Activated naive CD8-positive, alpha-beta T cell treated with anti-CD3 and anti-CD28 coated beads, Interleukin-2, amount 50 U/mL, for 24 hours (primary cell): ENCODE measurements around the gene GPR25.
A peak's percentile ranks its signal among the peaks of the same experiment; 100 is the strongest.

Source experiments
- ATAC-seq: fragments of 150-1000 bp; cut with Tn5 transposase; one replicate; pipeline ENCODE4 v1.10.0; 2021
- DNase-seq: peaks from one replicate; pipeline ENCODE4 v3.0.0; 2021
- H3K27ac Mint-ChIP-seq: one replicate; pipeline ENCODE4 v1.8.0; 2021; ENCODE audit warnings: mild to moderate bottlenecking, mixed read lengths
- H3K27me3 Mint-ChIP-seq: one replicate; pipeline ENCODE4 v1.8.0; 2021; ENCODE audit warnings: mixed read lengths
- H3K36me3 Mint-ChIP-seq: one replicate; pipeline ENCODE4 v1.8.0; 2021; ENCODE audit warnings: low read depth, mixed read lengths
- H3K4me1 Mint-ChIP-seq: one replicate; pipeline ENCODE4 v1.8.0; 2021; ENCODE audit warnings: mixed read lengths
- H3K4me3 Mint-ChIP-seq: one replicate; pipeline ENCODE4 v1.8.0; 2021; ENCODE audit warnings: mild to moderate bottlenecking, moderate library complexity, mixed read lengths
- H3K9me3 Mint-ChIP-seq: one replicate; pipeline ENCODE4 v1.8.0; 2021; ENCODE audit warnings: mixed read lengths

Gene GPR25, protein sequence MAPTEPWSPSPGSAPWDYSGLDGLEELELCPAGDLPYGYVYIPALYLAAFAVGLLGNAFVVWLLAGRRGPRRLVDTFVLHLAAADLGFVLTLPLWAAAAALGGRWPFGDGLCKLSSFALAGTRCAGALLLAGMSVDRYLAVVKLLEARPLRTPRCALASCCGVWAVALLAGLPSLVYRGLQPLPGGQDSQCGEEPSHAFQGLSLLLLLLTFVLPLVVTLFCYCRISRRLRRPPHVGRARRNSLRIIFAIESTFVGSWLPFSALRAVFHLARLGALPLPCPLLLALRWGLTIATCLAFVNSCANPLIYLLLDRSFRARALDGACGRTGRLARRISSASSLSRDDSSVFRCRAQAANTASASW

DNA sequence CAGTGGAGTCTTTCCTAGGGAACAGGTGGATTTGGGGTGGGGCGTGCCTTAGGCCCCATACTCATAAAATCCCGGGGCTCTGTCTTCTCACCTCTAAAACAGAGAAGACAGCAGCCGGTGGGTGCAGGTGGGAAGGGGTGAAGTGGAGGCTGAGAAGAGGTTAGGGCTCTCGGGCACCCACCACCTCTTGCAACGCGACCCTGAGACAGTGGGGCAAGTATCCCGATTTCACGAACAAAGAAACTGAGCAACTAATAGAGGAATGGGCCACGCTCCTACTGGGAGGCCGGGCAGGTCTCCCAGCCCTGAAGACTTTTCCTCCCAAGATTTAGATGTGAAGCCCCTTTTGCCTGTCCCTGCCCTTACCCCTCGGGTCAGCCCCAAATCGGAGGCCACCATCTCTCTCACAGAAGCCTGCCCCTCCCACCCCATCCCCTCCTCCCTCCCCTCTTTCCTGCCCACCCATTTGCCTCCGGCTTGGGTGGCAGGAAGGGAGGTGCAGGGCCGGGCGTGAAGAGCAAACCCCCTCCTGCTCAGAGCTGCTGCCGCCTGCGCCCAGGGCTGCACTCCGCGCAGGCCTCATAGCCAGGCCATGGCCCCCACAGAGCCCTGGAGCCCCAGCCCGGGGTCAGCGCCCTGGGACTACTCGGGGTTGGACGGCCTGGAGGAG, at the start of gene GPR25:
TSS of gene GPR25 (plus strand) at position 536 of the 670 bp plus-strand sequence. CDS start at position 593, 57 bp downstream.
- H3K4me3 Mint-ChIP-seq, result no peak within 1 kb of the TSS
- no peak for DNase-seq
- H3K27ac Mint-ChIP-seq, result no peak within 1 kb of the TSS
- no peak for ATAC-seq
- peaks cover 34% of the 10 kb centered on the region for H3K4me1 Mint-ChIP-seq
- H3K9me3 Mint-ChIP-seq, result no peaks in the 10 kb centered on the region
- peaks cover 61% of the 10 kb centered on the region for H3K27me3 Mint-ChIP-seq
- no peaks in the 10 kb centered on the region for H3K36me3 Mint-ChIP-seq

- no peak for DNase-seq
- no peaks in the 10 kb centered on the region for H3K36me3 Mint-ChIP-seq
- H3K4me3 Mint-ChIP-seq, result no peak overlapping the region
- no peaks in the 10 kb centered on the region for H3K9me3 Mint-ChIP-seq
- no peak overlapping the region for H3K27ac Mint-ChIP-seq
- no peak for ATAC-seq
- H3K27me3 Mint-ChIP-seq, result no peaks in the 10 kb centered on the region
- peaks cover 3% of the 10 kb centered on the region for H3K4me1 Mint-ChIP-seq
These were observed 41.7 kb upstream of the GPR25 start for GRCh38 chr1:200831091-200831490.

GRCh38 chr1:200834383-200834782, 38.4 kb upstream of the GPR25 start:
- no peak overlapping the region for H3K4me3 Mint-ChIP-seq
- H3K27me3 Mint-ChIP-seq, result no peaks in the 10 kb centered on the region
- H3K36me3 Mint-ChIP-seq, result no peaks in the 10 kb centered on the region
- no peaks in the 10 kb centered on the region for H3K9me3 Mint-ChIP-seq
- no peaks in the 10 kb centered on the region for H3K4me1 Mint-ChIP-seq
- no peak for DNase-seq
- ATAC-seq, result no peak
- H3K27ac Mint-ChIP-seq, result no peak overlapping the region

- Mint-ChIP-seq H3K27me3 (no peaks in the 10 kb centered on the region), H3K4me1 (no peaks in the 10 kb centered on the region), H3K36me3 (no peaks in the 10 kb centered on the region), H3K9me3 (no peaks in the 10 kb centered on the region), H3K4me3 (no peak overlapping the region), H3K27ac (no peak overlapping the region)
- DNase-seq, result no peak
- no peak for ATAC-seq
These were observed 36.6 kb upstream of the GPR25 start for GRCh38 chr1:200836213-200836612.

- H3K9me3 Mint-ChIP-seq, result no peaks in the 10 kb centered on the region
- DNase-seq, result no peak
These were observed 34.7 kb upstream of the GPR25 start for GRCh38 chr1:200837931-200838571.

DNA sequence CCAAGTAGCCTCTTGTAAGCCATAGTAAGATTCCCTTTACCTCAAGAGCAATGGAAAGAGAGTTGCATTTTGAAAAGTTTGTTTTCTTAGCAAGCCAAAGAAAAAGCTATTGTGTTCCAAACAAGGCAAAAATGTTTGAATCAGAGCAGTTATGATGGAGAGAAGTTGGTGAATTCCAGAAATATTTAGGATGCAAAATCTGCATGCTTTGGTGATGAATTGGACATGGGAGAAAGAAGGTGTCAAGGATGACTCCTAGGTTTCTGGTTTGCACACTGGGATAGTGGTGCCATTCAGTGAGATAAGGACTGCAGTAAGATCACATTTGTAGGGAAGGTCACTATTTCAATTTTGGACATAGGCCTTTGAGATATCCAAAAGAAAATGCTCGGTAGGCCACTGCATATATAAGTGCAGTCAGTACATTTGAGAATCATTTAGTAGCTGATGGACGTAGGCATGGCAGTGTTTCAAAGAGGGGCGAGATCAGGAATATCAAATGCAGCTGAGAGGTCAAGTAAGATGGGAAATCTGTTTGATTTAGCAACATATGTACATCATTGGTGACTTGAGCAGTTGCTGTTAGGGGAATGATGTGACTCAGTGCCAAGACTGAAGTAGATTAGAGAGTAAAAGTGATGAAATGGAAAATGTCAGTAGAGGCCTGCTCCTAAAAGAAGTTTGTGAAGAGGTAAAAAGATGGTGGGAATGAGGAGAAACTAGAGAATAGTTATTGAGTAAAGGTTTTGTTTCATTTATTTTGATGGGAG, 33.9 kb upstream of the GPR25 start:
- Mint-ChIP-seq H3K4me1 (no peaks in the 10 kb centered on the region), H3K27ac (no peak overlapping the region), H3K9me3 (no peaks in the 10 kb centered on the region), H3K4me3 (no peak overlapping the region), H3K36me3 (no peaks in the 10 kb centered on the region), H3K27me3 (no peaks in the 10 kb centered on the region)
- ATAC-seq (no peak), DNase-seq (no peak)

More at GRCh38 chr1:200837931-200838571, 34.7 kb upstream of the GPR25 start:
- no peaks in the 10 kb centered on the region for H3K27me3 Mint-ChIP-seq
- no peak overlapping the region for H3K4me3 Mint-ChIP-seq
- no peaks in the 10 kb centered on the region for H3K4me1 Mint-ChIP-seq
- H3K36me3 Mint-ChIP-seq, result no peaks in the 10 kb centered on the region
- no peak for ATAC-seq
- no peak overlapping the region for H3K27ac Mint-ChIP-seq

DNA sequence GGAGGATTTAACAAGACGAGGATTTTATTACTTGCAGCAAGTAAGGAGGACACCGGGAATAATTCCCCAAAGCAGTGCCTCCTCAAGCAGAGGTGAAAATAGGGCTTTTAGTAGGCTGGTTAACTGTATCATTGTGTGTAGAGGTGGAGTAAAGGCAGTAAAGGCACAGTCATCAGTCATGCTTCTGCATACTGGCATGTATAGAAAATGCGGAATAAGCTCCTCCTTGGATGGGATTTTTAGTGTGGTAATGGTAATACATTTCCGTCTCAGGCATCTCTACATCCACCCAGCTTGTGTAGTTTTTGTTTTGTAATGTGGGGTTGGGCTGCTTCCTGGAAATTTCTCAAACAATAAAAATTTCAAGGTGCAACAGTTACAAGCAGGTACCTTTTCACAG, 27.4 kb upstream of the GPR25 start:
- H3K36me3 Mint-ChIP-seq, result peaks cover 5% of the 10 kb centered on the region
- no peak overlapping the region for H3K27ac Mint-ChIP-seq
- no peaks in the 10 kb centered on the region for H3K27me3 Mint-ChIP-seq
- ATAC-seq (no peak), DNase-seq (no peak)
- no peaks in the 10 kb centered on the region for H3K9me3 Mint-ChIP-seq
- H3K4me1 Mint-ChIP-seq, result no peaks in the 10 kb centered on the region
- H3K4me3 Mint-ChIP-seq, result no peak overlapping the region

GRCh38 chr1:200846398-200846797, 26.4 kb upstream of the GPR25 start:
- H3K36me3 Mint-ChIP-seq, result peaks cover 5% of the 10 kb centered on the region
- no peaks in the 10 kb centered on the region for H3K27me3 Mint-ChIP-seq
- no peak for DNase-seq
- no peak overlapping the region for H3K27ac Mint-ChIP-seq
- no peak overlapping the region for H3K4me3 Mint-ChIP-seq
- no peaks in the 10 kb centered on the region for H3K4me1 Mint-ChIP-seq
- ATAC-seq, result no peak
- H3K9me3 Mint-ChIP-seq, result no peaks in the 10 kb centered on the region

GRCh38 chr1:200849430-200849829, 23.4 kb upstream of the GPR25 start:
- H3K4me3 Mint-ChIP-seq, result no peak overlapping the region
- no peak for DNase-seq
- H3K9me3 Mint-ChIP-seq, result no peaks in the 10 kb centered on the region
- H3K27me3 Mint-ChIP-seq, result no peaks in the 10 kb centered on the region
- ATAC-seq, result no peak
- no peak overlapping the region for H3K27ac Mint-ChIP-seq
- peaks cover 9% of the 10 kb centered on the region for H3K36me3 Mint-ChIP-seq
- H3K4me1 Mint-ChIP-seq, result no peaks in the 10 kb centered on the region

- no peaks in the 10 kb centered on the region for H3K27me3 Mint-ChIP-seq
- H3K4me1 Mint-ChIP-seq, result no peaks in the 10 kb centered on the region
- H3K4me3 Mint-ChIP-seq, result no peak overlapping the region
- H3K27ac Mint-ChIP-seq, result no peak overlapping the region
- ATAC-seq (no peak), DNase-seq (no peak)
- no peaks in the 10 kb centered on the region for H3K9me3 Mint-ChIP-seq
- H3K36me3 Mint-ChIP-seq, result peaks cover 9% of the 10 kb centered on the region
These were observed 22.2 kb upstream of the GPR25 start for GRCh38 chr1:200850554-200850953.

DNA sequence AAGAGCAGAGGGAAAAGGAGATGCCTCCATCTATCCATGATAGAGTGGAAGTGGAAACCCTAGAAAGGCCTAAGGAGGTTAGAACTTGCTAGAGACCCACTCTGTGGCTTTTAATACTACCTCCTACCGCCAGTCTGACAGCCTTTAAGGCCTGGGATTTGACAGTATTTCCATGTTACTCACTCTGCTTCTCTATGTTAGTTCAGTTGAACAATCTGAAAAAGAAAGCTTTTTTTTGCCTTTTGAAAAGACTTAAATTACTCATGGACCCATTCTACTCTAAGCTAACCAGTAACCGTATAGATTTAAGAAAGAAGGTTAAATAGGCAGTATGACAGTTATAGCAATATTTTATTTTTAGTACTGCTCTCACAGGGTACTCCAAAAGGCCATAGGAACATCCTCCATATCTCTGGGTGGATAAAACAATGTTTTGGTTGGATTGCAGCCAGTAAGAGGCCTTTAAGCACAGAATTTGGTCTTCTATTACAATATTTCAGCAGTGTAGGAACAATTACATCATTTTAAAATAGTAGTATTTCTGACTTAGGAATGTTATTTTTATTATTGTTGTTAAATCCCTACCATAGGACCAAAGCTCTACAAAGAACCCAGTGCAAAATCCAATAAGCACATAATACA, 15.9 kb upstream of the GPR25 start:
- peaks cover 4% of the 10 kb centered on the region for H3K36me3 Mint-ChIP-seq
- H3K27me3 Mint-ChIP-seq, result no peaks in the 10 kb centered on the region
- no peaks in the 10 kb centered on the region for H3K9me3 Mint-ChIP-seq
- no peak overlapping the region for H3K4me3 Mint-ChIP-seq
- H3K27ac Mint-ChIP-seq, result no peak overlapping the region
- DNase-seq (no peak), ATAC-seq (peak; percentile 28)
- H3K4me1 Mint-ChIP-seq, result peaks cover 5% of the 10 kb centered on the region

DNA sequence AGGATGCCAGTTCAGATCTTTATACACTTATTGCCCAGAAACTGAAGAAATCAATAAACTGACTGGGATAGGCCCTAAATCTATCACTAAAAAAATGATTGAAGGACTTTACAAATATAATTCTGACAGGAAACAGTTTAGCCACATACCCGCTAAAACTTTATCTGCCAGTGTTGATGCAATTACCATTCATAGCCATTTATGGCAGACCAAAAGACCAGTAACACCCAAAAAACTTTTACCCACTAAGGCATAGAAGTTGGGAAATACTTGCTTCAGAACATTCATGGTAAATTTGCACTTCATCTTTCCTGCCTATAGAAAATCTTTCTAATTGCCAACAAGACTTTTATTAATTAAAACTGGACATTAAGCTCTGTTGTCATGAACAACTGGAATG, 15.0 kb upstream of the GPR25 start:
- peaks cover 4% of the 10 kb centered on the region for H3K36me3 Mint-ChIP-seq
- ATAC-seq, result no peak
- no peak overlapping the region for H3K27ac Mint-ChIP-seq
- no peaks in the 10 kb centered on the region for H3K27me3 Mint-ChIP-seq
- no peaks in the 10 kb centered on the region for H3K9me3 Mint-ChIP-seq
- H3K4me1 Mint-ChIP-seq, result peaks cover 15% of the 10 kb centered on the region
- no peak for DNase-seq
- no peak overlapping the region for H3K4me3 Mint-ChIP-seq

- H3K9me3 Mint-ChIP-seq, result no peaks in the 10 kb centered on the region
- H3K4me1 Mint-ChIP-seq, result peaks cover 38% of the 10 kb centered on the region
- H3K27ac Mint-ChIP-seq, result peak overlapping the region; percentile 58
- no peak for ATAC-seq
- DNase-seq, result no peak
- no peaks in the 10 kb centered on the region for H3K27me3 Mint-ChIP-seq
- no peak overlapping the region for H3K4me3 Mint-ChIP-seq
- no peaks in the 10 kb centered on the region for H3K36me3 Mint-ChIP-seq
These were observed 10.7 kb upstream of the GPR25 start for GRCh38 chr1:200861937-200862647.
